Cardiac muscle cell (in vitro differentiated cells and primary cell): ENCODE measurements around the gene ACP4. TPM values are rescaled to one million over a fixed set of nuclear protein-coding genes. Genes with fewer than 3 reads are reported as not detected.
"Not testable (repeated sequence)": the region's sequence is repeated elsewhere in the genome, so short reads cannot be mapped to it uniquely, and the experiment has no call there.

Experiments used
- DNase-seq, 2 donors: peaks; one replicate each; pipeline versions ENCODE4 v3.0.0 to v3.0.0-alpha.2; 2010 to 2017; ENCODE audit warnings: low read depth in 1 of 2, low spot score in 1 of 2
- H3K27ac ChIP-seq: fragments of 200-600 bp; sonication (generic); 2 replicates; pipeline ENCODE4 v1.5.1; 2016
- H3K27me3 ChIP-seq: fragments of 200-600 bp; sonication (generic); 2 replicates; pipeline ENCODE4 v1.6.0; 2016; ENCODE audit warnings: control low read depth
- H3K36me3 ChIP-seq: fragments of 200-600 bp; sonication (generic); 2 replicates; pipeline ENCODE4 v1.5.1; 2016; ENCODE audit warnings: control low read depth
- H3K4me1 ChIP-seq: fragments of 200-600 bp; sonication (generic); 2 replicates; pipeline ENCODE4 v1.8.1; 2017; ENCODE audit warnings: low read depth, mild to moderate bottlenecking, mixed run types
- H3K4me3 ChIP-seq: fragments of 200-600 bp; sonication (generic); 2 replicates; pipeline ENCODE4 v1.5.1; 2016; ENCODE audit warnings: mild to moderate bottlenecking
- H3K9me3 ChIP-seq: fragments of 200-600 bp; sonication (generic); 2 replicates; pipeline ENCODE4 v1.5.1; 2017; ENCODE audit warnings: low read depth, mild to moderate bottlenecking, control low read depth
- polyA plus RNA-seq: library from polyadenylated mRNA; unstranded; fragments of >200 nt; fragmentation: Nextera tagmentation; extraction: Ambion mirVana; gene quantifications from 2 replicates; pipeline ENCODE4 v1.2.1, GENCODE V29; 2016
- total RNA-seq: library from RNA; depleted of rRNA; stranded (reverse); fragments of >200 nt; gene quantifications from 2 replicates; pipeline ENCODE4 v1.2.3, GENCODE V29; 2016
- TF ChIP-seq, protein P1 (sequence below): IDR thresholded peaks from 2 replicates; pipeline ENCODE4 v1.5.1; 2012; ENCODE audit warnings: low read depth, mild to moderate bottlenecking, low read length

The ACP4 gene
- total and polyA plus RNA-seq, 2 experiments from 2014 or later = 0.23 TPM; not detected in 1

- no peaks in the 10 kb centered on the region for H3K9me3 ChIP-seq
- H3K27ac ChIP-seq = no peak overlapping the region
- TF ChIP-seq, protein P1, sequence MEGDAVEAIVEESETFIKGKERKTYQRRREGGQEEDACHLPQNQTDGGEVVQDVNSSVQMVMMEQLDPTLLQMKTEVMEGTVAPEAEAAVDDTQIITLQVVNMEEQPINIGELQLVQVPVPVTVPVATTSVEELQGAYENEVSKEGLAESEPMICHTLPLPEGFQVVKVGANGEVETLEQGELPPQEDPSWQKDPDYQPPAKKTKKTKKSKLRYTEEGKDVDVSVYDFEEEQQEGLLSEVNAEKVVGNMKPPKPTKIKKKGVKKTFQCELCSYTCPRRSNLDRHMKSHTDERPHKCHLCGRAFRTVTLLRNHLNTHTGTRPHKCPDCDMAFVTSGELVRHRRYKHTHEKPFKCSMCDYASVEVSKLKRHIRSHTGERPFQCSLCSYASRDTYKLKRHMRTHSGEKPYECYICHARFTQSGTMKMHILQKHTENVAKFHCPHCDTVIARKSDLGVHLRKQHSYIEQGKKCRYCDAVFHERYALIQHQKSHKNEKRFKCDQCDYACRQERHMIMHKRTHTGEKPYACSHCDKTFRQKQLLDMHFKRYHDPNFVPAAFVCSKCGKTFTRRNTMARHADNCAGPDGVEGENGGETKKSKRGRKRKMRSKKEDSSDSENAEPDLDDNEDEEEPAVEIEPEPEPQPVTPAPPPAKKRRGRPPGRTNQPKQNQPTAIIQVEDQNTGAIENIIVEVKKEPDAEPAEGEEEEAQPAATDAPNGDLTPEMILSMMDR = no peak
- no peaks in the 10 kb centered on the region for H3K27me3 ChIP-seq
- H3K4me1 ChIP-seq = no peaks in the 10 kb centered on the region
- no peak for DNase-seq
- H3K4me3 ChIP-seq = no peak overlapping the region
- no peaks in the 10 kb centered on the region for H3K36me3 ChIP-seq
Observed at GRCh38 chr19:50764409-50764808, 25.8 kb upstream of the ACP4 start.

DNA sequence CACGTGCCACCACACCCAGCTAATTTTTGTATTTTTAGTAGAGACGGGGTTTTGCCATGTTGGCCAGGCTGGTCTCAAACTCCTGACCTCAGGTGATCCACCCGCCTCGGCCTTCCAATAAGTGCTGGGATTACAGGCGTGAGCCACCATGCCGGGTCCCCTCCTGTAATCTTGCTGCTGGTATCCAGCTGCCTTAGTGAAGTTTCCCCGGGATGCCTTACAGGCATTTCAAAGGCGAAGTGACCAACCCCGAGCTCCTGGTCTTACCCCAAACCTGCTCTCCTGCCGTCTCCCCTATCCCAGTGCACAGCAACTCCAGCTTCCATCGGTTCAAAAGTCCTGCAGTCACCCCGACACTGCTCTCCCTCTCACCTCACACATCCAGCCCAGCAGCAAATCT lies 23.5 kb upstream of the ACP4 start:
- not testable (repeated sequence) for H3K27ac ChIP-seq, DNase-seq, H3K4me3 ChIP-seq, H3K4me1 ChIP-seq, H3K9me3 ChIP-seq, H3K27me3 ChIP-seq, H3K36me3 ChIP-seq

GRCh38 chr19:50767263-50767662 lies 23.0 kb upstream of the ACP4 start:
- not testable (repeated sequence) for H3K27ac ChIP-seq, DNase-seq, H3K9me3 ChIP-seq, H3K27me3 ChIP-seq, H3K36me3 ChIP-seq, H3K4me3 ChIP-seq, H3K4me1 ChIP-seq

- no peak overlapping the region for H3K4me3 ChIP-seq
- no peaks in the 10 kb centered on the region for H3K9me3 ChIP-seq
- TF ChIP-seq, protein P1 = no peak
- no peaks in the 10 kb centered on the region for H3K4me1 ChIP-seq
- no peak for DNase-seq
- no peak overlapping the region for H3K27ac ChIP-seq
- H3K27me3 ChIP-seq = no peaks in the 10 kb centered on the region
- H3K36me3 ChIP-seq = no peaks in the 10 kb centered on the region
Observed at GRCh38 chr19:50768277-50768676, 21.9 kb upstream of the ACP4 start.

GRCh38 chr19:50770164-50770563 lies 20.1 kb upstream of the ACP4 start, which contains the start of gene GPR32:
Gene GPR32, plus strand, starts transcription at chr19:50770464. Its CDS starts 137 bp downstream, at chr19:50770601.
- H3K27ac ChIP-seq, DNase-seq, H3K27me3 ChIP-seq, H3K9me3 ChIP-seq, H3K36me3 ChIP-seq, H3K4me3 ChIP-seq, H3K4me1 ChIP-seq: not testable (repeated sequence)

GRCh38 chr19:50770888-50771287 lies 19.3 kb upstream of the ACP4 start:
- H3K4me1 ChIP-seq = no peaks in the 10 kb centered on the region
- H3K9me3 ChIP-seq = no peaks in the 10 kb centered on the region
- TF ChIP-seq, protein P1 = no peak

GRCh38 chr19:50772476-50772875 lies 17.7 kb upstream of the ACP4 start:
- H3K4me1 ChIP-seq = no peaks in the 10 kb centered on the region
- DNase-seq = peak in 1 of 2 donors; percentile 20
- no peaks in the 10 kb centered on the region for H3K36me3 ChIP-seq
- no peaks in the 10 kb centered on the region for H3K9me3 ChIP-seq
- peaks cover 27% of the 10 kb centered on the region for H3K27me3 ChIP-seq
- H3K27ac ChIP-seq = no peak overlapping the region
- no peak overlapping the region for H3K4me3 ChIP-seq
- TF ChIP-seq, protein P1 = no peak

More at GRCh38 chr19:50770888-50771287, 19.3 kb upstream of the ACP4 start:
- no peak for DNase-seq
- Histone ChIP-seq H3K27ac (no peak overlapping the region), H3K27me3 (peaks cover 12% of the 10 kb centered on the region), H3K36me3 (no peaks in the 10 kb centered on the region), H3K4me3 (no peak overlapping the region)

DNA sequence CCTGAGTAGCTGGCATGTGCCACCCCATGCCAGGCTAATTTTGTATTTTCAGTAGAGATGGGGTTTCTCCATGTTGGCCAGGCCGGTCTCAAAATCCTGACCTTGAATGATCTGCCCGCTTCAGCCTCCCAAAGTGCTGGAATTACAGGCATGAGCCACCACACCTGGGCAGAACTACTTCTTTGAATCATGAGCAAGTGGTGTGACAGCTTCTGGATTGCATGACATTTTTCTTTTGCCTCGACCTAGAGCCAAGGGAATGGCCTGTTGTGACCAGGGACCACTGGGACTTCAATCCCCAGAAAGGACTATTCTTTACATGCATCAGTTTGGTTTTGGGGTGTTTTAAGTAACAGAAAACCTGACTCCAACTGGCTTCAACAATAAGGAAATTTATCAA lies 17.3 kb upstream of the ACP4 start:
- H3K9me3 ChIP-seq, H3K36me3 ChIP-seq, H3K4me3 ChIP-seq, H3K4me1 ChIP-seq, DNase-seq, H3K27ac ChIP-seq: not testable (repeated sequence)
- peaks cover 31% of the 10 kb centered on the region for H3K27me3 ChIP-seq

- peaks cover 37% of the 10 kb centered on the region for H3K27me3 ChIP-seq
- H3K9me3 ChIP-seq, H3K4me3 ChIP-seq, DNase-seq, H3K4me1 ChIP-seq, H3K36me3 ChIP-seq, H3K27ac ChIP-seq: not testable (repeated sequence)
Observed at GRCh38 chr19:50773454-50773853, 16.8 kb upstream of the ACP4 start.
